Mesodermal cell (in vitro differentiated cells): Measurements from ENCODE around the gene PKP3.
A peak's percentile ranks its signal among the peaks of the same experiment; 100 is the strongest.

ENCODE experiments used
- H3K27ac ChIP-seq: 2 replicates; pipeline ENCODE4 v1.7.0; 2013; ENCODE audit warnings: mild to moderate bottlenecking, low read depth, low read length, moderate library complexity; ENCODE audit not compliant: severe bottlenecking
- H3K36me3 ChIP-seq: 2 replicates; pipeline ENCODE4 v1.7.1; 2013; ENCODE audit warnings: mild to moderate bottlenecking, low read length, moderate library complexity; ENCODE audit not compliant: control insufficient read depth, insufficient read depth
- H3K4me1 ChIP-seq: one replicate; pipeline ENCODE4 v1.7.1; 2013; ENCODE audit warnings: mild to moderate bottlenecking, low read length; ENCODE audit not compliant: insufficient read depth, control insufficient read depth, poor library complexity, severe bottlenecking
- H3K4me3 ChIP-seq: 2 replicates; pipeline ENCODE4 v1.7.0; 2013; ENCODE audit warnings: low read length, control low read depth, mild to moderate bottlenecking; ENCODE audit not compliant: insufficient read depth, poor library complexity, severe bottlenecking; ENCODE audit errors: extremely low read depth
- H3K9me3 ChIP-seq: 2 replicates; pipeline ENCODE4 v1.7.1; 2013; ENCODE audit warnings: mild to moderate bottlenecking, low read length, moderate library complexity; ENCODE audit not compliant: control insufficient read depth
- WGBS, 2 experiments: methylation state at CpG; one replicate each; pipeline ENCODE4 v1.1.5; 2013; ENCODE audit warnings: missing lambda C conversion rate in 2 of 2; ENCODE audit not compliant: insufficient coverage in 2 of 2; 5-methylcytosine and 5-hydroxymethylcytosine counted together

PKP3 gene

DNA sequence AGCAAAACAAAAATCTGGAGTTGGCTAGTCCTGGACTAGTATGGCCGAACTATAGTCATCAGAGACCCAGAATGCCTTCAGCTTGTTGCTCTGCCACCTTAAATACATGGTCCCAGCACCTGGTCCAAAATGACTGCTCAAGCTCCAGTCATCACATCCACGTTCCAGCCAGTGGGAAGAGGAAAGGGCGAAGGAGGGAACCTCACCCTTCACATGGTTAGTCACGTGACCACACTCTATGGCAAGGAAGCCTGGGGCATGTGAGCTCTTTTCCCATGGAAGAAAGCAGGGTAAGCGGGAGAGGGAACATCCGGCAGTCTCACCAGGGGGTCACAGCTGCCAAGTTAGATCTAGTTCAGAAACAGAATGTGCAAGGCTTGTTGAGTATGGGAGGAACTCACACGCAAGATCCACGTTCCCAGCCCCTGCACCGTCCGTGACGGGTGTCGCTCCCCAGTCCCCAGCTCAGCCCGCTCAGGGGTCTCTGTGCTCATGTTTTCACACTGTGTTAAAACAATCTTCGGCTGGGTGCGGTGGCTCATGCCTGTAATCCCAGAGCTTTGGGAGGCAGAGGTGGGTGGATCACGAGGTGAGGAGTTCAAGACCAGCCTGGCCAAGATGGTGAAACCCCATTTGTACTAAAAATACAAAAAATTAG lies 49.7 kb downstream of the PKP3 start:
- Histone ChIP-seq H3K27ac (no peak overlapping the region), H3K4me1 (peaks cover 7% of the 10 kb centered on the region), H3K36me3 (no peaks in the 10 kb centered on the region), H3K9me3 (no peaks in the 10 kb centered on the region), H3K4me3 (no peak overlapping the region)
- WGBS, 2 experiments, result 85 to 86% methylated on average over 14 to 16 of the region's 16 CpGs

DNA sequence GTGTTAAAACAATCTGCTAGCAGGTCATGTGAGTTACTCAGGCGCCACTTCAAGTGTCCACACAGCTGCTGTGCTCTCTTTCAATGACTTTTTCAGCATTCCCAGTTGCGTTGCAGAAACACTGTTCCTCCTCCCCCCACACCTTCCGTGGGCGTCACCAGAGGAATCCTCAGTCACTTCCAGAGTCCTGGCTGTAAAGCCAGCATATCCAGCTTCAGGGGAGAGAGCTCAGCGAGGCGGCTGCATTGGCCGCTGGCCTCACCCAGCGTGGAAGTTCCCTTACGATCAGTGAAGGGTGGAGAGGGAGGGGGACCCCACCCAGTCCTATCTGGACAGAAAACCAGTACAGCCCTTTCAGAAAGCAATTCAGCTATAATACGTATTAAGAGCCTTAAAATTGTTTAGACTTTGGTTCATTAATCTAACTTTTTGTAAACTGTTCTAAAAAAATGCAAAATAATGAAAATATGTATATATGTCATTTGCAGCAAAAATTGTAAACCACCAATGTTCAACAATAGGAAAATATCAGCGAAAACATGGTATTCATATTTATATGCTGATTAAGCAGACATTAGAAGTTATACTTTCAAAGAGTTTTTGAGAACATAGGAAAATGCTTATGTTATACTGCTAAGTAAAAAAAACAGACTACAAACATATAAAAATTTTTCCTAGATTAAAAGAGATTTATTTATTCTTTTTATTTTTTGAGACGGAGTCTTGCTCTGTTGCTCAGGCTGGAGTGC lies 50.6 kb downstream of the PKP3 start:
- 61 to 76% methylated on average over 9 to 10 of the region's 12 CpGs for whole genome bisulfite sequencing, 2 experiments

DNA sequence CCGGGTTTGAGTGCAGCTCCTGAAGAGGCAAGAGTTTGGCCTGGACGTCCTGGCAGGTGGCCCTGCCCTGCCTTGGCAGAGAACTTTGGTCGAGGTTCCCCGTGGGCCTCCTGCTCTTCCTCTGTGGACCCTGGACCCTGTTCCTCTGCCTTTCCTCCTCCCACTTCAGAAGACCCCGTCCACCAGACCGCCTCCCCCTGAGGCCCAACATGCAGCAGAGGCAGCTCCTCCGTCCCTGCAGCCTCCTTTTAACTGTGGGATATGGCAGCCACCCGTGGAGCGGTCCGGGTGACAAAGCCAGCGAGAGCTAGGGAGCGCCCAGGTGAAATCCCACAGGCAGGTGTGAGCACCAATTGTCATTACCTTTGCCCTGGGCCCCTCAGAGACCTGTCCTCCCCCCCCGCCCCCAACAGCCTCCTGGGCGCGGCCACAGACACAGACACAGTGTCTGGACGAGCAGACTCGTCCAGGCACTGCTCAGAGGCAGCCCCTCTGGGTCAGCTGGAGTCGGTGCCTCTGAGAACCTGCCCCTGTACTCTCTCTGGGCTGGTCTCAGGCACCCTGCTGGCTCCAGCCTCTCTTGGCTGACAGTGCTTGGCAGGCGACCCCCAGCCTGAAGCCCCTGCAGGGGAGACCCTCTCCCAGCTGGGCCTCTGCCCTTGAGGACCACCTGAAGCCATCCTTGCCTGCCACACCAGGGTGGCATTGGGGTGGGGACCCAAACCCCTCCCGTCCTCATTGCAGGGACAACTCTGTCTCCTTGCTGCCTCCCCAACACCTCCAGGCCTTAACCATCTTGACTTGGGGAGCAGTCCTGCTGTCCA lies 52.0 kb downstream of the PKP3 start:
- 80 to 89% methylated on average over 16 to 18 of the region's 20 CpGs for WGBS, 2 experiments
- Histone ChIP-seq H3K9me3 (no peaks in the 10 kb centered on the region), H3K36me3 (no peaks in the 10 kb centered on the region), H3K4me3 (no peak overlapping the region), H3K4me1 (peaks cover 12% of the 10 kb centered on the region), H3K27ac (no peak overlapping the region)

More for the DNA sequence above, 50.6 kb downstream of the PKP3 start:
- Histone ChIP-seq H3K27ac (no peak overlapping the region), H3K36me3 (no peaks in the 10 kb centered on the region), H3K4me1 (peaks cover 11% of the 10 kb centered on the region), H3K9me3 (no peaks in the 10 kb centered on the region), H3K4me3 (no peak overlapping the region)

DNA sequence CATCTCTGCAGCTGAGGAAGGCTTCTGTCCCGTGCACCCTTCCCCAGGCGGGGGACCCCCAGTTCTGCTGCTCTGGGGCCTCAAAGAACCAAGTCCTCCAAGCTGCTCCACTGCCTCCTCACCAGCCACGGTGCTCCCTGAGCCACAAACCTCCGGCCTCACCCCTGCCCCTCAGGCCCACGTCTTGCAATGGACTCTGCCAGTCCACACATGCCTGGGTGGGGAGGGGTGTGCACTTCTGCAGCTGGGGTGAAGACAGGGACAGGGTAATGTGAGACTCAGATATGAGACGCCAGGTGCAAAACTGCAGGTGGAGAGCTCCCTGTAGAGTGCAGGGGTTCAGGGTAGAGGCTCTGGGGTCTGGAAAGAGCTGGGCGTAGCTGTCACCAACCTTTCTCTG lies 52.9 kb downstream of the PKP3 start:
- WGBS, 2 experiments, result 91 to 98% methylated on average over 5 to 6 of the region's 7 CpGs
- peaks cover 6% of the 10 kb centered on the region for H3K36me3 ChIP-seq
- H3K27ac ChIP-seq, result no peak overlapping the region
- peaks cover 21% of the 10 kb centered on the region for H3K4me1 ChIP-seq
- H3K9me3 ChIP-seq, result no peaks in the 10 kb centered on the region
- no peak overlapping the region for H3K4me3 ChIP-seq

DNA sequence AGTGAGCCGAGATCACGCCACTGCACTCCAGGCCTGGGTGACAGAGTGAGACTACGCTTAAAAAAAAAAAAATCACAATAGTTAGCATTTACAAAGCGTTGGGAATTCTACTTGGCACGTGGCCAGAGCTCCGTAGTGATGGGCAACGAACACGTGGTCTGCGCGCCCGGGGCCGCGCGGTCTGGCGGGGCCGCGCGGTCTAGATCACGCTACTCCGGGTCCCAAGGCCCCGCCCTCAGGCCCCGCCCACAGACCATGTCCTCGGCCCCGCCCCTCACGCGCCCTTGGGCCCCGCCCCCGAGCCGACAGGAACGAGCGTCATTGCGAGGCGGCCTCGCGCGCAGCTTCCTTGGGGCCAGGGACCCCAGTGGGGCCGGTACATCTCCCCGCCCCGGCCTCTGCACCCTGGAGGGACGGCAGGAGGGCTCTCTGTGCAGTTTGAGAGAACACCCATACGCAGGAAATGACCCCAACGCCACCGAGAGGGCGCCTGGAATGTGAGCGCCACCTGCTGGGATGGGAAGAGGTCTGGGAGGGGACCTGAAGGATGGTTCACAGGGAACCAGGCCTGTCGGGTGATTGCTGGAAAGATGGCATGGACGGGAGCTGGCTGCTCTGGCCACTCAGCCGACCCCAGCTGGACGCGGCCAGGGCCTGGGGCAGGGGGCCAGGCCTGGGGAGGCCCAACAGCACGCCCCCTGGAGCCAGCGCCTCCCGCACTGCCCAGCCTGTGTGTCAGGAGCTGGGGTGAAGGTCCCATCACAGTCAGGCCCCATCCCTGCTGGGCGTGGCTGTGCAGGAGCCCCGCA lies 54.1 kb downstream of the PKP3 start:
- Histone ChIP-seq H3K27ac (peak overlapping the region; percentile 79), H3K36me3 (peaks cover 19% of the 10 kb centered on the region), H3K4me3 (peak overlapping the region; percentile 56), H3K9me3 (no peaks in the 10 kb centered on the region), H3K4me1 (peaks cover 24% of the 10 kb centered on the region)
- 7 to 11% methylated on average over 40 to 52 of the region's 55 CpGs for WGBS, 2 experiments

DNA sequence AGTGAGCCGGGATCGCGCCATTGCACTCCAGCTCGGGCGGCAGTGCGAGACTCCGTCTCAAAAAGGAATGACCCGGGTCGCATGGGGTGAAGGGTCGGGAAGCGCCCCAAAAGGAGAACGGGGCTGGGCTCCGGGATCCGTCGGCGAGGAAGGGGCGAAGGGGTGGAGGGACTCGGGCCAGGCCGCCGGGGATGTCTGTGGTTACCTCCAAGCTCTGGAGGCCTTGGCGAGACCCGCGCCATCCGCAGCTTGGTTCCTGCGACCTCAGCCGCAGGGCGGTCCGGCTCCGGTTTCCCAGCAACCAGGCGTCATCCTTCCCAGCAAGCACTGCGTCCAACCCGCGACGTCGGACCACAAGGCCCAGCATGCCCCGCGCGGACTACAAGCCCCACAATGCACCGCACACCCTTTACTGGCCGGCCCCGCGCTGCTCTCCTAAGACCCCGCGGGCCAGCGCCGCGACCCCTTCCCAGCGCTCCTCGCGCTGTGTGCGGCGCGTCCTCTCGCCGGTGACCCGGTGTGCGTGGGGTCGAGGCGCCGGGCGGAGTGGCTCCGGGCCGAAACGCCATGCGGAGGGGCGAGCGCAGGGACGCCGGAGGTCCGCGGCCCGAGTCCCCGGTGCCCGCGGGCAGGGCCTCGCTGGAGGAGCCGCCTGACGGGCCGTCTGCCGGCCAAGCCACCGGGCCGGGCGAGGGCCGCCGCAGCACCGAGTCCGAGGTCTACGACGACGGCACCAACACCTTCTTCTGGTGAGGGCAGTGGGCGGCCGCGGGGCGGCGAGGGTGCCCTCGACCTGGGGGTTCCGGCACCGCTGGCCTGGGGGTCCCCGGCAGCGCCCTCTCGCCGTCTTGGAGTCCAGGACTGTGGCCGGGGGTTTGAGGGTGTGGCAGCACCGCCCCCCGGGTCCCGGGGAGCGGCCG lies 56.1 kb downstream of the PKP3 start, which contains the start of gene PTDSS2:
PTDSS2 (plus strand) TSS at position 391 of the 920 bp plus-strand sequence; CDS start at position 568, 177 bp downstream.
- peak within 1 kb of the TSS; percentile 82 for H3K4me3 ChIP-seq
- WGBS, 2 experiments, result 1 to 4% methylated on average over 86 to 88 of the region's 108 CpGs
- H3K36me3 ChIP-seq, result peaks cover 37% of the 10 kb centered on the region
- H3K9me3 ChIP-seq, result no peaks in the 10 kb centered on the region
- peaks cover 24% of the 10 kb centered on the region for H3K4me1 ChIP-seq
- peak within 1 kb of the TSS; percentile 81 for H3K27ac ChIP-seq

DNA sequence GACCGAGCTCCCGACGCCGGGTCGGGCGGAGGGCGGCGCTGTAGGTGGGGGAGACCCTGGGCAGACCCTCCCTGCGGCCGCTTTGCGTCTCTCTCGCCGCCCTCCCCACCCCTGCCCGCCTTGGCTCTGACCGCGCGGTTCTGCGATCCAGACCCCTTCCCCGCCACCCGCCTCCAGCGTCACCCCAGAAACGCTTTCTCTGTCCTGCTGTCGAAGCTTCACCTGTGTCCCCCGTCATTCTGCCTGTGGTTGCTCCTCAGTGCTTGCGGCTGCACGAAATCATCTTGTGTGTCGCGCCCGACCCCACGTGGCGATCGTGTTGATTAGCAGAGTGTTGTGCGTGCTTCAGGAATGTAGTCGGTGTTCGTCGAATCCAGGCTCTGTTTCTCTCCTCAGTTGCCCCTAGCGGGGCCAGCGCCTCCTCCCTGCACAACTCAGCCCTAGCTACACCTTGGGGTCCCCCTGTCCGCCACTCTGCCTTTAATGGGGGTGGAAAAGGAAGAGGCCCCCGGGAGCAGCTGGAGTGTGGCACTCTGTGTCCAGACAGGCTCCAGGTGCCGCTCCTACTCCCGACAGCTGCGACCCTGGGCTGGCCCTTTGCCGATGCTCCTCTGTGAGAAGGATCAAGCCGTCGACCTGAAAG lies 56.9 kb downstream of the PKP3 start:
- 7% methylated on average over 40 to 43 of the region's 46 CpGs for WGBS, 2 experiments
- H3K36me3 ChIP-seq, result peaks cover 40% of the 10 kb centered on the region
- no peak overlapping the region for H3K27ac ChIP-seq

DNA sequence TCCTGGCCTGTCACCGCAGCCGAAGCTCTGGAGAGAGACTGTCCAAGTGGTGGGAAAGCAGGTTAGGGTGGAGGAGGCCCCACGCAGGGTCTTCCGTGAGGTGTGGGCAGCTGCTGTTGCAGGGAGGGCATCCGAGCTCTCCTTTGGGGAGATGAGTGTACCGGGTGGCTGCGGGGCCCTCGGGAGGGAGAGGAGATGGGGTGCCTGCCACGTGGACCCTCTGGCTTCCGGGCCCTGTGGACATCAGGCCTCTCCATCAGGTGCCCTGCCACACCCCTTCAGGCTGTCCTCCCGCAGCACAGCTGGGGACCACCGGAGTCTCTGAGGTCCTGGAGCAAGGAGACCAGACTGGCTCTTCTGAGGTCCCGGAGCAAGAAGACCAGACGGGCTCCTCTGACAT lies 57.7 kb downstream of the PKP3 start:
- H3K4me3 ChIP-seq, result peak overlapping the region; percentile 82
- WGBS, 2 experiments, result 93 to 97% methylated on average over 9 to 14 of the region's 14 CpGs
- peaks cover 47% of the 10 kb centered on the region for H3K36me3 ChIP-seq
- H3K4me1 ChIP-seq, result peaks cover 22% of the 10 kb centered on the region
- H3K9me3 ChIP-seq, result no peaks in the 10 kb centered on the region
- H3K27ac ChIP-seq, result no peak overlapping the region

More for the DNA sequence above, 56.9 kb downstream of the PKP3 start:
- H3K4me1 ChIP-seq, result peaks cover 26% of the 10 kb centered on the region
- H3K9me3 ChIP-seq, result no peaks in the 10 kb centered on the region
- peak overlapping the region; percentile 82 for H3K4me3 ChIP-seq

DNA sequence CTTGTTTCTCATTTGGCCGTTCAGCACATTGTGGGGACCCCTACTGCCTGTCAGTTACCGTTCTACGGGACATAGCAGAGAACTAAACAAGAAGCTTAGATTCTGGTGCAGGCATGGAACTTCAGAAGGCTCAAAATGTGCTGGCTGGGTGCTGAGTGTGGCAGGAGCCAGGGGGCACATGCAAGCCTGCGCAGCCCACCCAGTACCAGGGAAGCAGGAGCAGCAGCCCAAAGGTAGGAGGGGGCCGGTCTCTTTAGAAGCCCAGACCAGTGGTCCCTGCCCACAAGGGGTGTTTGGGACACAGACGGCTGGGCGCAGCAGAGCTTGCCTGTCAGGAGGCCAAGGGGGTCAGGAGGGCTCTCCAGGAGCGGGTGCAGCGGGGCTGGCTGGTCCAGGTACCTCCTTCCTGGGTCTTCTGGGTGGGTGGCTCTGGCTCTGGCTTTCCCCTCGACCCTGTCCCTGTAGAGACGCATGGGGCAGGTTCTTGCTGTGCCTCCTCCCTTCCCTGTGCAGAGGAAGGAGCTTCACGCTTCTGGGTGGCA lies 58.3 kb downstream of the PKP3 start:
- Histone ChIP-seq H3K4me3 (no peak overlapping the region), H3K27ac (no peak overlapping the region), H3K36me3 (peaks cover 51% of the 10 kb centered on the region), H3K9me3 (no peaks in the 10 kb centered on the region), H3K4me1 (peaks cover 19% of the 10 kb centered on the region)
- WGBS, 2 experiments, result 96% methylated on average over 12 of the region's 12 CpGs
